Hepatocyte (in vitro differentiated cells): Measurements from ENCODE around the gene KCNE5. TPM values are rescaled to one million over a fixed set of nuclear protein-coding genes. Genes with fewer than 3 reads are reported as not detected.
"Not testable (repeated sequence)": the region's sequence is repeated elsewhere in the genome, so short reads cannot be mapped to it uniquely, and the experiment has no call there.

Source experiments
- DNase-seq: peaks from one replicate; pipeline ENCODE4 v3.0.0-alpha.2; 2016; ENCODE audit warnings: low spot score
- H2AFZ ChIP-seq: fragments of 200-600 bp; sonication (generic); 2 replicates; pipeline ENCODE4 v1.6.0; 2016; ENCODE audit warnings: antibody characterized with exemption, mild to moderate bottlenecking
- H3K27ac ChIP-seq: fragments of 200-600 bp; sonication (generic); 2 replicates; pipeline ENCODE4 v1.5.1; 2016; ENCODE audit warnings: mild to moderate bottlenecking
- H3K27me3 ChIP-seq: fragments of 200-600 bp; sonication (generic); 2 replicates; pipeline ENCODE4 v1.6.1; 2016
- H3K36me3 ChIP-seq: fragments of 200-600 bp; sonication (generic); replicated peaks from 2 replicates; pipeline ENCODE4 v1.5.1; 2016; ENCODE audit warnings: low read depth; ENCODE audit not compliant: insufficient read depth
- H3K4me1 ChIP-seq: fragments of 200-600 bp; sonication (generic); 2 replicates; pipeline ENCODE4 v1.5.1; 2016; ENCODE audit warnings: mild to moderate bottlenecking, moderate library complexity; ENCODE audit not compliant: insufficient read depth
- H3K4me2 ChIP-seq: fragments of 200-600 bp; sonication (generic); 2 replicates; pipeline ENCODE4 v1.6.0; 2016
- H3K4me3 ChIP-seq: fragments of 200-600 bp; sonication (generic); 2 replicates; pipeline ENCODE4 v1.5.1; 2016; ENCODE audit warnings: mild to moderate bottlenecking
- H3K79me2 ChIP-seq: fragments of 200-600 bp; sonication (generic); 2 replicates; pipeline ENCODE4 v1.6.0; 2017; ENCODE audit warnings: mild to moderate bottlenecking
- H3K9me2 ChIP-seq: fragments of 200-600 bp; sonication (generic); replicated peaks from 2 replicates; pipeline ENCODE4 v1.6.0; 2017; ENCODE audit warnings: mild to moderate bottlenecking; ENCODE audit not compliant: insufficient read depth
- H3K9me3 ChIP-seq: fragments of 200-600 bp; sonication (generic); 2 replicates; pipeline ENCODE4 v1.5.1; 2016; ENCODE audit warnings: low read depth, mild to moderate bottlenecking
- H4K20me1 ChIP-seq: fragments of 200-600 bp; sonication (generic); 2 replicates; pipeline ENCODE4 v1.6.0; 2016; ENCODE audit warnings: mild to moderate bottlenecking; ENCODE audit not compliant: insufficient read depth, poor library complexity, severe bottlenecking
- CTCF ChIP-seq: fragments of 200-600 bp; sonication (generic); IDR thresholded peaks from 2 replicates; pipeline ENCODE4 v1.5.1; 2016; ENCODE audit warnings: antibody characterized with exemption, mild to moderate bottlenecking; ENCODE audit not compliant: poor library complexity
- EZH2 ChIP-seq: fragments of 200-600 bp; sonication (generic); IDR thresholded peaks from 2 replicates; pipeline ENCODE4 v1.6.1; 2016; ENCODE audit warnings: antibody characterized with exemption, mild to moderate bottlenecking, borderline replicate concordance
- EZH2phosphoT487 ChIP-seq: fragments of 200-600 bp; sonication (generic); IDR thresholded peaks from one replicate; pipeline ENCODE4 v1.6.1; 2018; ENCODE audit warnings: antibody characterized with exemption, mild to moderate bottlenecking, low read depth, moderate library complexity; ENCODE audit not compliant: unreplicated experiment, severe bottlenecking
- WGBS: methylation state at CpG from one replicate; pipeline ENCODE4 v1.1.6; 2016; ENCODE audit warnings: low lambda C conversion rate; ENCODE audit errors: missing lambda C conversion rate; 5-methylcytosine and 5-hydroxymethylcytosine counted together
- polyA plus RNA-seq: library from polyadenylated mRNA; unstranded; fragments of >200 nt; fragmentation: Nextera tagmentation; extraction: Ambion mirVana; gene quantifications from 2 replicates; pipeline ENCODE4 v1.2.1, GENCODE V29; 2016
- total RNA-seq: library from RNA; depleted of rRNA; stranded (reverse); fragments of >200 nt; gene quantifications from 2 replicates; pipeline ENCODE4 v1.2.3, GENCODE V29; 2014

KCNE5 gene
- total and polyA plus RNA-seq, 2 experiments from 2014 or later: 0.10 to 0.16 TPM

DNA sequence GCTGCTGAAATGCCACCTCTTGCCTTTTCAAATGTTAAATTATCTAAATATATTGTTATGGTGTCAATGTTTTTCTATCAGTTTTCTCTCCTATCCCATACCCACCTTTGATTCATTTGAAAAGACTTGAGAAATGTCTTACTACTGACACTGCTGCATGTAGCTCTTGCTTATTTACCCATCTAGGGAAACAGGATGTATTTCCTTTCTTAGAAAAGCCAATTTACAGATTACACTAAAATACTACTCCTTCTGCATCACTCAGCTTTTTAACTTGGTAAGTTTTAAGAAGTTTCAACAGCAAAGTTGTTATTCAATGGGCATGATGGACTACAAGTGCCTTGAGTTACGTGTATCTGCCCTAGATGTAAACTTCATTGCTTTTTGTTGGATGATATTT is 13.2 kb upstream of the KCNE5 start:
- DNase-seq: no peak
- H3K27me3 ChIP-seq: no peaks in the 10 kb centered on the region
- H3K79me2 ChIP-seq: no peaks in the 10 kb centered on the region
- H3K9me2 ChIP-seq: no peaks in the 10 kb centered on the region
- H2AFZ ChIP-seq: no peak overlapping the region
- no peak overlapping the region for H3K4me2 ChIP-seq
- no peaks in the 10 kb centered on the region for H3K36me3 ChIP-seq
- no peaks in the 10 kb centered on the region for H3K9me3 ChIP-seq
- H3K4me3 ChIP-seq: no peak overlapping the region
- no peak overlapping the region for H3K27ac ChIP-seq
- no peaks in the 10 kb centered on the region for H4K20me1 ChIP-seq
- TF ChIP-seq CTCF (no peak), EZH2 (no peak), EZH2phosphoT487 (no peak)
- no peaks in the 10 kb centered on the region for H3K4me1 ChIP-seq
- WGBS: 55% methylated on average over 1 of the region's 1 CpG

DNA sequence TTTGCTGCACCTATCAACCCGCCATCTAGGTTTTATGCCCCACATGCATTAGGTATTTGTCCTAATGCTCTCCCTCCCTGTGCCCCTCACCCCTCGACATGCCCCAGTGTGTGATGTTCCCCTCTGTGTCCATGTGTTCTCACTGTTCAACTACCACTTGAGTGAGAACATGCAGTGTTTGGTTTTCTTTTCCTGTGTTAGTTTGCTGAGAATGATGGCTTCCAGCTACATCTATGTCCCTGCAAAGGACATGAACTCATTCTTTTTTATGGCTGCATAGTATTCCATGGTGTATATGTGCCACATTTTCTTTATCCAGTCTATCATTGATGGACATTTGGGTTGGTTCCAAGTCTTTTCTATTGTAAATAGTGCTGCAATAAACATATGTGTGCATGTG is 12.5 kb upstream of the KCNE5 start:
- not testable (repeated sequence) for H3K4me3 ChIP-seq, H3K27me3 ChIP-seq, H3K27ac ChIP-seq, H3K9me2 ChIP-seq, H3K36me3 ChIP-seq, H3K4me1 ChIP-seq, H3K4me2 ChIP-seq, DNase-seq, H2AFZ ChIP-seq, H3K79me2 ChIP-seq, H3K9me3 ChIP-seq, H4K20me1 ChIP-seq
- 84% methylated on average over 2 of the region's 2 CpGs for WGBS

- no peaks in the 10 kb centered on the region for H3K4me1 ChIP-seq
- H3K4me3 ChIP-seq: no peak overlapping the region
- no peaks in the 10 kb centered on the region for H3K9me3 ChIP-seq
- TF ChIP-seq EZH2 (no peak), CTCF (peak; percentile 32), EZH2phosphoT487 (no peak)
- H3K4me2 ChIP-seq: no peak overlapping the region
- 27% methylated on average over 3 of the region's 3 CpGs for WGBS
- H3K27me3 ChIP-seq: no peaks in the 10 kb centered on the region
- DNase-seq: no peak
- no peaks in the 10 kb centered on the region for H4K20me1 ChIP-seq
- H3K9me2 ChIP-seq: no peaks in the 10 kb centered on the region
- H3K27ac ChIP-seq: no peak overlapping the region
- H2AFZ ChIP-seq: no peak overlapping the region
- no peaks in the 10 kb centered on the region for H3K79me2 ChIP-seq
- no peaks in the 10 kb centered on the region for H3K36me3 ChIP-seq
These were observed 10.2 kb upstream of the KCNE5 start for GRCh38 chrX:109635146-109635545.

- WGBS: 48% methylated on average over 5 of the region's 5 CpGs
- Histone ChIP-seq H3K27ac (no peak overlapping the region), H3K9me3 (no peaks in the 10 kb centered on the region), H3K36me3 (no peaks in the 10 kb centered on the region), H3K9me2 (no peaks in the 10 kb centered on the region), H2AFZ (no peak overlapping the region), H3K4me1 (no peaks in the 10 kb centered on the region), H3K4me3 (no peak overlapping the region), H3K27me3 (no peaks in the 10 kb centered on the region), H4K20me1 (no peaks in the 10 kb centered on the region), H3K79me2 (no peaks in the 10 kb centered on the region), H3K4me2 (no peak overlapping the region)
- DNase-seq: peak; percentile 30
- TF ChIP-seq EZH2phosphoT487: no peak
- TF ChIP-seq EZH2: no peak
- TF ChIP-seq CTCF: peak; percentile 59
These were observed 8.0 kb upstream of the KCNE5 start for GRCh38 chrX:109632906-109633504.
